ENCODE results near the gene C10orf143.
A peak's percentile ranks its signal among the peaks of the same experiment; 100 is the strongest.
"Not testable (repeated sequence)": the region's sequence is repeated elsewhere in the genome, so short reads cannot be mapped to it uniquely, and the experiment has no call there.

Gene C10orf143

GRCh38 chr10:130110246-130111112 lies at the start of gene C10orf143:
TSS of gene C10orf143 (minus strand) at chr10:130110830. CDS start at chr10:130110772, 58 bp downstream.
- DNase-seq (ENCODE audit: low read depth in 2 of 2), result peak; percentile 93 to 94

GRCh38 chr10:130159192-130159794 lies 48.7 kb upstream of the C10orf143 start:
- DNase-seq (ENCODE audit: low read depth in 2 of 2), result no peak

- DNase-seq (ENCODE audit: low read depth in 2 of 2), result no peak
Measured at GRCh38 chr10:130146042-130146441, 35.4 kb upstream of the C10orf143 start.

- DNase-seq (ENCODE audit: low read depth in 2 of 2), result no peak
Measured at GRCh38 chr10:130141878-130142277, 31.2 kb upstream of the C10orf143 start.

- DNase-seq (ENCODE audit: low read depth in 2 of 2), result no peak
Measured at GRCh38 chr10:130141460-130141859, 30.8 kb upstream of the C10orf143 start.

- no peak for DNase-seq (ENCODE audit: low read depth in 2 of 2)
Measured at GRCh38 chr10:130141038-130141437, 30.4 kb upstream of the C10orf143 start.

GRCh38 chr10:130140425-130140824 lies 29.8 kb upstream of the C10orf143 start:
- no peak for DNase-seq (ENCODE audit: low read depth in 2 of 2)

GRCh38 chr10:130138479-130138866 lies 27.8 kb upstream of the C10orf143 start:
- peak in 1 of 2 donors; percentile 19 for DNase-seq (ENCODE audit: low read depth in 2 of 2)

- DNase-seq (ENCODE audit: low read depth in 2 of 2), result no peak
Measured at GRCh38 chr10:130137659-130138478, 27.2 kb upstream of the C10orf143 start.

GRCh38 chr10:130137090-130137448 lies 26.4 kb upstream of the C10orf143 start:
- DNase-seq (ENCODE audit: low read depth in 2 of 2), result no peak

- DNase-seq (ENCODE audit: low read depth in 2 of 2), result peak; percentile 77 to 86
Measured at GRCh38 chr10:130136226-130137089, 25.8 kb upstream of the C10orf143 start, which contains the start of gene GLRX3. TSS of gene GLRX3 (plus strand) at chr10:130136391. CDS start at chr10:130136421, 30 bp downstream.

GRCh38 chr10:130135676-130136225 lies 25.1 kb upstream of the C10orf143 start:
- DNase-seq (ENCODE audit: low read depth in 2 of 2), result no peak

GRCh38 chr10:130128922-130129321 lies 18.3 kb upstream of the C10orf143 start:
- DNase-seq (ENCODE audit: low read depth in 2 of 2), result no peak

GRCh38 chr10:130128062-130128781 lies 17.6 kb upstream of the C10orf143 start:
- DNase-seq (ENCODE audit: low read depth in 2 of 2), result no peak

- DNase-seq (ENCODE audit: low read depth in 2 of 2), result peak in 1 of 2 donors; percentile 37
Measured at GRCh38 chr10:130127364-130128061, 16.9 kb upstream of the C10orf143 start.

- DNase-seq (ENCODE audit: low read depth in 2 of 2), result no peak
Measured at GRCh38 chr10:130121486-130122079, 11.0 kb upstream of the C10orf143 start.

GRCh38 chr10:130117535-130117934 lies 6.9 kb upstream of the C10orf143 start:
- not testable (repeated sequence) for DNase-seq (ENCODE audit: low read depth in 2 of 2)

GRCh38 chr10:130116942-130117341 lies 6.3 kb upstream of the C10orf143 start:
- not testable (repeated sequence) for DNase-seq (ENCODE audit: low read depth in 2 of 2)

- DNase-seq (ENCODE audit: low read depth in 2 of 2), result no peak
Measured at GRCh38 chr10:130112821-130113220, 2.2 kb upstream of the C10orf143 start.

All from stimulated activated CD4-positive, alpha-beta T cell treated with anti-CD3 and anti-CD28 coated beads, Interleukin-15, amount 100 ng/mL, for 48 hours (primary cell).